ENCODE measurements around the gene MLIP. TPM values are rescaled to one million over a fixed set of nuclear protein-coding genes. Genes with fewer than 3 reads are reported as not detected.
A peak's percentile ranks its signal among the peaks of the same experiment; 100 is the strongest.

Gene MLIP
- total RNA-seq, 4 donors from 2014 or later = 3.1 to 16.7 (median 12.2) TPM

DNA sequence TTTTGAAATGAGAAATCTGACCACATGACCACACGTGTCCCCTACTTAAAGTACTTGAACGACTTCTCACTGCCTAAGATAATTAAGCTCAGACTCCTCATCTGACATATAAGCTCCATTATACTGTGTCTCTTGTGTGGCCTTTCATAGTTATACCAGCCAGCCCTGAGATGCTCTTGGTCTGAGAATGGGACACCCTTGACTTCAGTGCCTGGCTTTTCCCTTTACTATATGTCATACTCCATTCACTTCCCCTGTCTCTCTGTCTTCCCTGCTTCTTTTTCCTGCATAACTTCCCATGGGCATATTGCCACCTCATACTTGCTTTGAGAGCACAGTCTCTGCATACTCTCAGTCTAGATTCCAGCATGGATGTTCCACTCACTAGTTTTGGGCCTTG lies 143.6 kb downstream of the MLIP start:
- 98% methylated on average over 2 of the region's 2 CpGs for WGBS
- DNase-seq (ENCODE audit: low spot score in 2 of 2) = no peak

DNA sequence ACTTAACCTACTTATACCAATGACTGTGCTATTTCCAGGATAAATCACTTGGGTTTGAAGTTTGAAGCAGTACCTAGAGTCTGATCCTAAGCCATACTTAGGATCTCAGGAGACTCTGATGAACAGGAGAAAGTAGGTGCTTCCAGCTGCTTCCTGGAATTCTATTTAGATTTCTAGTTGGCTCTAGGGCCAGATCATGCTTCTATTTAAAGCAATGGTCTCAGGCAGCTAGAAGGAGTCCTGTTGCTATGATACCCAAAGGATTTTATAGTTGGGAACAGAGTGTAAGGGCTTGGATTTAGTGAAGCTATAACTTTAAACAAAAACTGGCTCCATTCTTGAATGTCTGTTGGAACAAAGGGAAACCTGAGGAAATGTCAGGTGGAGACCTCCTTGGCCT lies 144.6 kb downstream of the MLIP start:
- Histone ChIP-seq H3K4me1 (no peaks in the 10 kb centered on the region), H3K27me3 (no peaks in the 10 kb centered on the region), H3K9me3 (no peaks in the 10 kb centered on the region), H3K27ac (peak overlapping the region; percentile 18), H3K36me3 (no peaks in the 10 kb centered on the region), H3K4me3 (no peak overlapping the region)
- DNase-seq (ENCODE audit: low spot score in 2 of 2) = no peak
- TF ChIP-seq EP300 (IDR thresholded peaks at IDR 0.05) = no peak
- TF ChIP-seq POLR2AphosphoS5 (IDR thresholded peaks at IDR 0.05) = no peak
- TF ChIP-seq, protein P1, sequence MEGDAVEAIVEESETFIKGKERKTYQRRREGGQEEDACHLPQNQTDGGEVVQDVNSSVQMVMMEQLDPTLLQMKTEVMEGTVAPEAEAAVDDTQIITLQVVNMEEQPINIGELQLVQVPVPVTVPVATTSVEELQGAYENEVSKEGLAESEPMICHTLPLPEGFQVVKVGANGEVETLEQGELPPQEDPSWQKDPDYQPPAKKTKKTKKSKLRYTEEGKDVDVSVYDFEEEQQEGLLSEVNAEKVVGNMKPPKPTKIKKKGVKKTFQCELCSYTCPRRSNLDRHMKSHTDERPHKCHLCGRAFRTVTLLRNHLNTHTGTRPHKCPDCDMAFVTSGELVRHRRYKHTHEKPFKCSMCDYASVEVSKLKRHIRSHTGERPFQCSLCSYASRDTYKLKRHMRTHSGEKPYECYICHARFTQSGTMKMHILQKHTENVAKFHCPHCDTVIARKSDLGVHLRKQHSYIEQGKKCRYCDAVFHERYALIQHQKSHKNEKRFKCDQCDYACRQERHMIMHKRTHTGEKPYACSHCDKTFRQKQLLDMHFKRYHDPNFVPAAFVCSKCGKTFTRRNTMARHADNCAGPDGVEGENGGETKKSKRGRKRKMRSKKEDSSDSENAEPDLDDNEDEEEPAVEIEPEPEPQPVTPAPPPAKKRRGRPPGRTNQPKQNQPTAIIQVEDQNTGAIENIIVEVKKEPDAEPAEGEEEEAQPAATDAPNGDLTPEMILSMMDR (IDR thresholded peaks at IDR 0.05) = no peak
- TF ChIP-seq POLR2A (IDR thresholded peaks at IDR 0.05) = no peak

More for the DNA sequence above, 143.6 kb downstream of the MLIP start:
- no peaks in the 10 kb centered on the region for H3K4me1 ChIP-seq
- no peaks in the 10 kb centered on the region for H3K9me3 ChIP-seq
- H3K27me3 ChIP-seq = no peaks in the 10 kb centered on the region
- no peaks in the 10 kb centered on the region for H3K36me3 ChIP-seq
- H3K4me3 ChIP-seq = no peak overlapping the region
- no peak overlapping the region for H3K27ac ChIP-seq
- TF ChIP-seq POLR2AphosphoS5 (IDR thresholded peaks at IDR 0.05) (no peak), POLR2A (IDR thresholded peaks at IDR 0.05) (no peak), EP300 (IDR thresholded peaks at IDR 0.05) (no peak)
- TF ChIP-seq, protein P1 (IDR thresholded peaks at IDR 0.05) = no peak

DNA sequence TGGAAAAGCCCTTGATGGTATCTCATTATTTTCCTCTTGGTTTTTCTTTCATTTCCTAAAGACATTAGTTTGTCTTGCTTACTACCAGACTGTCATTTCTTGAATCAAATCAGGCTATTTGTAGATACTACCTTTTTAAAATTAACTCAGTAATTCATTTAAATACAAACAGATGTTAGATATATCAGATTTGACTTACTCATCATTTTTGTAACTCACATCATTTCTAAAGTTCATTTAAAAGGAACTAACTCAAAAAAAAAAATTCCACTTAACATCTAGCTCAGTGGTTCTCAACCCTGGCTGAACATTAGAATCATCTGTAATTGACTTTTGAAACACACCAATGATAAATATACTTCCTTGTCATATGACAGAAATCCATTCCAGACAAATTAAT lies 148.8 kb downstream of the MLIP start:
- H3K27me3 ChIP-seq = no peaks in the 10 kb centered on the region
- no peak overlapping the region for H3K4me3 ChIP-seq
- TF ChIP-seq, protein P1 (IDR thresholded peaks at IDR 0.05) = no peak
- TF ChIP-seq EP300 (IDR thresholded peaks at IDR 0.05) (no peak), POLR2A (IDR thresholded peaks at IDR 0.05) (no peak), POLR2AphosphoS5 (IDR thresholded peaks at IDR 0.05) (no peak)
- H3K27ac ChIP-seq = no peak overlapping the region
- no peak for DNase-seq (ENCODE audit: low spot score in 2 of 2)
- no peaks in the 10 kb centered on the region for H3K36me3 ChIP-seq
- H3K4me1 ChIP-seq = no peaks in the 10 kb centered on the region
- H3K9me3 ChIP-seq = no peaks in the 10 kb centered on the region

DNA sequence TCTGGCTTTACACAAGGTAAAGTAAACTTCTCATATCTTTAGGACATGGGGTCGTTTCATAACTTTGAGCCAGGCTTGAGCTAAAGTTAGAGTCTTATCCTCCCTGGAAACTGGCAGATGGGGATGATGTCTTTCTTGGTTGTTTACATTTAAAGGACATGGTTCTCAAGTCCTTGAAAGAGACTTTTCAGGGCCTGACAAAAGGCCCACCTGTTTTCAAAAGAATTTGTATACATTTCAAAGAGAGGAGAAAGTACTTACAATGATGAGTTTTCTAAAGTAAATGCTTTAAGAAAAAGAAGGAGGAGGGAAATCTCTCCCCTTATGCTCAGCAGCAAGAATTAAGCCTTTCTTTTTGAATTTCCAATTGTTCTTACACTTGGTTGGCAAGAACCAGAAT lies 151.3 kb downstream of the MLIP start:
- 54% methylated on average over 1 of the region's 1 CpG for WGBS
- Histone ChIP-seq H3K27me3 (no peaks in the 10 kb centered on the region), H3K36me3 (no peaks in the 10 kb centered on the region), H3K4me3 (no peak overlapping the region), H3K27ac (no peak overlapping the region), H3K9me3 (no peaks in the 10 kb centered on the region), H3K4me1 (no peaks in the 10 kb centered on the region)
- no peak for TF ChIP-seq POLR2AphosphoS5 (IDR thresholded peaks at IDR 0.05)
- TF ChIP-seq EP300 (IDR thresholded peaks at IDR 0.05) = no peak
- no peak for TF ChIP-seq POLR2A (IDR thresholded peaks at IDR 0.05)
- TF ChIP-seq, protein P1 (IDR thresholded peaks at IDR 0.05) = no peak
- no peak for DNase-seq (ENCODE audit: low spot score in 2 of 2)

DNA sequence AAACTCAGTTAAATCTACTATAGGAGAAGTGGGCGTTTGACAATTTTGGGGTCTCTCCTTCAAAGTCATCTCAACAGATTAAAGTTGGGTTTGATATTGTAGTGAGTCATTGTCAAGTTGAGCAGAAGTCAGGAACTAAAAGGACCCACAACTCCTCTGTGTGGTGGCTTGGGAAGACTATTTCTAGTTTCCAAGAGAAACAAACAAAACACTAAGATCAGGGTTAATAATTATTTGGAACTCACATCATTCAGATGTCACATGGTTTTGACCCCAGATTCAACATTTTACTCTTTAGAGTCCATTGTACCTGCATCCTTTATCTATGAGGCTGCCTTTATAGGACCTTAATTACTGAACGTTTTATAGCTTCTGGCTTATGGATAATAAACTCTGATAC lies 151.7 kb downstream of the MLIP start:
- H3K27ac ChIP-seq = no peak overlapping the region
- no peaks in the 10 kb centered on the region for H3K9me3 ChIP-seq
- H3K4me3 ChIP-seq = no peak overlapping the region
- no peaks in the 10 kb centered on the region for H3K36me3 ChIP-seq
- TF ChIP-seq, protein P1 (IDR thresholded peaks at IDR 0.05) = no peak
- H3K4me1 ChIP-seq = no peaks in the 10 kb centered on the region
- no peaks in the 10 kb centered on the region for H3K27me3 ChIP-seq
- no peak for DNase-seq (ENCODE audit: low spot score in 2 of 2)
- 58% methylated on average over 2 of the region's 2 CpGs for WGBS

Data from suprapubic skin (tissue), 4 donors.